GM12874 (cell line): ENCODE data around the gene IFTAP.

Source experiments
- CTCF ChIP-seq: IDR thresholded peaks from 2 replicates; pipeline ENCODE4 v1.5.1; 2011; ENCODE audit warnings: low read depth, mild to moderate bottlenecking, control low read depth, low read length, moderate library complexity; ENCODE audit not compliant: insufficient read depth

IFTAP gene

GRCh38 chr11:36566407-36567053, 27.8 kb upstream of the IFTAP start:
- no peak for TF ChIP-seq CTCF

- TF ChIP-seq CTCF: no peak
These were observed 26.6 kb upstream of the IFTAP start, which contains the start of gene RAG1 for GRCh38 chr11:36567694-36568093. Gene RAG1, plus strand, starts transcription at chr11:36568007. Its CDS starts 5,298 bp downstream, at chr11:36573305.

GRCh38 chr11:36569095-36569494, 25.2 kb upstream of the IFTAP start:
- no peak for TF ChIP-seq CTCF

GRCh38 chr11:36574486-36574885, 19.8 kb upstream of the IFTAP start:
- TF ChIP-seq CTCF: no peak

- no peak for TF ChIP-seq CTCF
These were observed 16.9 kb upstream of the IFTAP start for GRCh38 chr11:36577373-36577772.

GRCh38 chr11:36577859-36578258, 16.4 kb upstream of the IFTAP start:
- no peak for TF ChIP-seq CTCF

- TF ChIP-seq CTCF: no peak
These were observed 15.8 kb upstream of the IFTAP start for GRCh38 chr11:36578458-36578857.

GRCh38 chr11:36581536-36581935, 12.8 kb upstream of the IFTAP start:
- no peak for TF ChIP-seq CTCF
